SK-N-SH treated with all-trans-retinoic acid at 6 μM for 48 hours (cell line): Measurements from ENCODE around the gene GPHN.

Source experiments
- ATAC-seq: fragments of 200-7000 bp; cut with Tn5 transposase; 3 replicates; pipeline ENCODE4 v1.9.1; 2020; ENCODE audit warnings: mild to moderate bottlenecking, moderate library complexity
- ARNTL ChIP-seq: fragments of 450-650 bp; formaldehyde crosslinking; IDR thresholded peaks from 2 replicates; pipeline ENCODE4 v1.5.0; 2020; ENCODE audit warnings: low read depth, mild to moderate bottlenecking, moderate library complexity, borderline replicate concordance
- BACH2 ChIP-seq: fragments of 250-450 bp; sonication (Bioruptor Pico); IDR thresholded peaks from 2 replicates; pipeline ENCODE4 v1.9.0; 2021; ENCODE audit warnings: mild to moderate bottlenecking, borderline replicate concordance
- CREB5 ChIP-seq: fragments of 250-450 bp; sonication (Bioruptor Pico); IDR thresholded peaks from 2 replicates; pipeline ENCODE4 v1.5.1; 2020; ENCODE audit warnings: low read depth, mild to moderate bottlenecking, moderate library complexity
- CSDC2 ChIP-seq: fragments of 250-450 bp; sonication (Bioruptor Pico); IDR thresholded peaks from 2 replicates; pipeline ENCODE4 v1.5.0; 2020; ENCODE audit warnings: mild to moderate bottlenecking, moderate library complexity
- CSRNP3 ChIP-seq: fragments of 250-450 bp; sonication (Bioruptor Pico); IDR thresholded peaks from 2 replicates; pipeline ENCODE4 v1.5.1; 2021; ENCODE audit warnings: mild to moderate bottlenecking, moderate library complexity
- ESRRG ChIP-seq: fragments of 250-450 bp; sonication (Bioruptor Pico); IDR thresholded peaks from 2 replicates; pipeline ENCODE4 v1.6.1; 2021; ENCODE audit warnings: mild to moderate bottlenecking
- GLIS3 ChIP-seq: fragments of 250-450 bp; sonication (Bioruptor Pico); IDR thresholded peaks from 2 replicates; pipeline ENCODE4 v1.5.0; 2020; ENCODE audit warnings: mild to moderate bottlenecking, moderate library complexity
- ISL1 ChIP-seq: fragments of 250-450 bp; sonication (Bioruptor Pico); IDR thresholded peaks from 2 replicates; pipeline ENCODE4 v2.1.2; 2022; ENCODE audit warnings: mild to moderate bottlenecking, moderate library complexity
- OSR1 ChIP-seq: fragments of 250-450 bp; sonication (Bioruptor Pico); IDR thresholded peaks from 2 replicates; pipeline ENCODE4 v1.8.0; 2022; ENCODE audit warnings: moderate library complexity, mild to moderate bottlenecking, inconsistent platforms
- PATZ1 ChIP-seq: fragments of 250-450 bp; sonication (Bioruptor Pico); IDR thresholded peaks from 2 replicates; pipeline ENCODE4 v1.8.0; 2020; ENCODE audit warnings: mild to moderate bottlenecking, moderate library complexity, borderline replicate concordance
- POU6F1 ChIP-seq: fragments of 250-450 bp; sonication (Bioruptor Pico); IDR thresholded peaks from 2 replicates; pipeline ENCODE4 v1.8.0; 2021; ENCODE audit warnings: low read depth, mild to moderate bottlenecking, moderate library complexity, borderline replicate concordance
- PPARA ChIP-seq: fragments of 250-450 bp; sonication (Bioruptor Pico); IDR thresholded peaks from 2 replicates; pipeline ENCODE4 v1.5.0; 2020; ENCODE audit warnings: mild to moderate bottlenecking, borderline replicate concordance
- RARB ChIP-seq: fragments of 250-450 bp; sonication (Bioruptor Pico); IDR thresholded peaks from 2 replicates; pipeline ENCODE4 v1.8.0; 2021; ENCODE audit warnings: mild to moderate bottlenecking, moderate library complexity
- SNAI2 ChIP-seq: fragments of 250-450 bp; sonication (Bioruptor Pico); IDR thresholded peaks from 2 replicates; pipeline ENCODE4 v1.5.0; 2020; ENCODE audit warnings: mild to moderate bottlenecking, moderate library complexity
- TCF4 ChIP-seq: fragments of 250-450 bp; sonication (Bioruptor Pico); IDR thresholded peaks from 2 replicates; pipeline ENCODE4 v1.8.0; 2021; ENCODE audit warnings: mild to moderate bottlenecking, moderate library complexity, borderline replicate concordance
- TOX ChIP-seq: fragments of 250-450 bp; sonication (Bioruptor Pico); IDR thresholded peaks from 2 replicates; pipeline ENCODE4 v1.8.0; 2021; ENCODE audit warnings: mild to moderate bottlenecking, moderate library complexity, borderline replicate concordance
- ZC3H10 ChIP-seq: fragments of 250-450 bp; sonication (Bioruptor Pico); IDR thresholded peaks from 2 replicates; pipeline ENCODE4 v1.5.1; 2021; ENCODE audit warnings: mild to moderate bottlenecking, moderate library complexity
- ZFP3 ChIP-seq: fragments of 250-450 bp; sonication (Bioruptor Pico); IDR thresholded peaks from 2 replicates; pipeline ENCODE4 v1.5.0; 2020; ENCODE audit warnings: mild to moderate bottlenecking, moderate library complexity
- ZFP30 ChIP-seq: fragments of 450-650 bp; formaldehyde crosslinking; IDR thresholded peaks from 2 replicates; pipeline ENCODE4 v1.5.0; 2022; ENCODE audit warnings: mild to moderate bottlenecking, moderate library complexity
- ZNF70 ChIP-seq: fragments of 450-650 bp; formaldehyde crosslinking; IDR thresholded peaks from 2 replicates; pipeline ENCODE4 v1.5.0; 2020; ENCODE audit warnings: mild to moderate bottlenecking, moderate library complexity
- ZNF8 ChIP-seq: fragments of 450-650 bp; formaldehyde crosslinking; IDR thresholded peaks from 2 replicates; pipeline ENCODE4 v1.5.0; 2020; ENCODE audit warnings: mild to moderate bottlenecking, moderate library complexity

The GPHN gene

GRCh38 chr14:66979101-66979974 lies 471.4 kb downstream of the GPHN start:
- peak; percentile 71 for ATAC-seq
- TF ChIP-seq BACH2 (CRISPR knock-in tag) (no peak), ZC3H10 (CRISPR knock-in tag) (no peak), TOX (no peak), ISL1 (CRISPR knock-in tag) (no peak), GLIS3 (CRISPR knock-in tag) (no peak), RARB (CRISPR knock-in tag) (no peak), CSDC2 (CRISPR knock-in tag) (no peak), ZFP30 (no peak), ZNF8 (CRISPR knock-in tag) (no peak), ESRRG (CRISPR knock-in tag) (no peak), PPARA (CRISPR knock-in tag) (no peak), TCF4 (CRISPR knock-in tag) (no peak)
- TF ChIP-seq, all 23 proteins: peak for 0

- ATAC-seq = no peak
- TF ChIP-seq CSRNP3 (no peak), CREB5 (CRISPR knock-in tag) (no peak)
These were observed 474.3 kb downstream of the GPHN start for GRCh38 chr14:66982247-66982646.

- no peak for ATAC-seq
These were observed 484.8 kb downstream of the GPHN start for GRCh38 chr14:66992776-66993175.

GRCh38 chr14:66993512-66993911 lies 485.6 kb downstream of the GPHN start:
- ATAC-seq = no peak
- TF ChIP-seq CSRNP3 (no peak), SNAI2 (CRISPR knock-in tag) (no peak), ARNTL (CRISPR knock-in tag) (no peak), RARB (CRISPR knock-in tag) (no peak), OSR1 (no peak), ISL1 (CRISPR knock-in tag) (no peak), PATZ1 (no peak), ZFP30 (no peak), POU6F1 (CRISPR knock-in tag) (no peak), CREB5 (CRISPR knock-in tag) (no peak), GLIS3 (CRISPR knock-in tag) (no peak), TOX (no peak), ZNF70 (CRISPR knock-in tag) (no peak), ZC3H10 (CRISPR knock-in tag) (no peak), ZNF8 (CRISPR knock-in tag) (no peak), PPARA (CRISPR knock-in tag) (no peak)

More at GRCh38 chr14:66992776-66993175, 484.8 kb downstream of the GPHN start:
- no peak for TF ChIP-seq BACH2 (CRISPR knock-in tag)
- TF ChIP-seq GLIS3 (CRISPR knock-in tag) = no peak
- no peak for TF ChIP-seq ZFP3 (CRISPR knock-in tag)
- no peak for TF ChIP-seq TCF4 (CRISPR knock-in tag)
- no peak for TF ChIP-seq ZNF8 (CRISPR knock-in tag)
- no peak for TF ChIP-seq TOX
- TF ChIP-seq RARB (CRISPR knock-in tag) = no peak
- no peak for TF ChIP-seq ISL1 (CRISPR knock-in tag)
- TF ChIP-seq POU6F1 (CRISPR knock-in tag) = no peak
